GM21717 (cell line): Measurements from ENCODE around the gene AGAP3.

Source experiments
- ATAC-seq: cut with Tn5 transposase; IDR thresholded peaks from one replicate; pipeline ENCODE4 v1.9.1; 2021; ENCODE audit warnings: mild to moderate bottlenecking, moderate library complexity; ENCODE audit not compliant: unreplicated experiment

AGAP3 gene

GRCh38 chr7:151122796-151123157, 36.5 kb downstream of the AGAP3 start:
- ATAC-seq = no peak

DNA sequence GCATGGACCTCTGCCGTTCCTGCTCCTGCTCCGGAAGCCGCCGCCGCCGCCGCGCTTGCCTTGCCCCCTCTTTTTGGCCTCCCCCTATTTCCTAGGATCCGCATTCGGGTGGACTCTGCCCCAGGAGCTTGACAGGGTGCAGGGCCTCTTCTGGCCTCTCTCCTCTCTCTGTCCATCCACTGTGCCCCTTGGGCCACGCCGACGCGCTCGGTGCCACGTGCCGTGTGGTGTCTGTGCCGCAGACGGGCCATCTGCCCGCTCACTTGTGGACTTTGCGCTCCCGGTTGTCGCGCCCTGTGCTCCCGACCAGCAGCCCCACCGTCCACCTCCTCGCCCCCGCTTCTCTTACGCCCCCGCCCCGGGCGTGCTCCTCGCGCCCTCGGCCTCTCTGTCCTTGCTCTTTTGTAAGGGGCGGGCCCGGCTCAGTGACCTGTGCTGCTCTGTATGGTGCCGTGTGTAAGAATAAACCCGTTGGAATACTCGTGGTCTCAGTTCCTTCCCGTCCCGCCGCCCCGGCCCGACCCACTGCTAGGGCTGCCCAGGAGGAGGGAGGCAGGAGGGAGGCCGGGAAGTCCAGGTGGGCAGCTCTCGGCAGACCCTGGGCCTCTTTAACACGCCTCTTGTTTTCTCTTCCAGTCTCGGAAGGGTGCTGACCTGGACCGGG, 37.0 kb downstream of the AGAP3 start:
- no peak for ATAC-seq

- ATAC-seq = no peak
Observed at GRCh38 chr7:151123822-151124464, 37.7 kb downstream of the AGAP3 start.

GRCh38 chr7:151124481-151124880, 38.2 kb downstream of the AGAP3 start:
- no peak for ATAC-seq

DNA sequence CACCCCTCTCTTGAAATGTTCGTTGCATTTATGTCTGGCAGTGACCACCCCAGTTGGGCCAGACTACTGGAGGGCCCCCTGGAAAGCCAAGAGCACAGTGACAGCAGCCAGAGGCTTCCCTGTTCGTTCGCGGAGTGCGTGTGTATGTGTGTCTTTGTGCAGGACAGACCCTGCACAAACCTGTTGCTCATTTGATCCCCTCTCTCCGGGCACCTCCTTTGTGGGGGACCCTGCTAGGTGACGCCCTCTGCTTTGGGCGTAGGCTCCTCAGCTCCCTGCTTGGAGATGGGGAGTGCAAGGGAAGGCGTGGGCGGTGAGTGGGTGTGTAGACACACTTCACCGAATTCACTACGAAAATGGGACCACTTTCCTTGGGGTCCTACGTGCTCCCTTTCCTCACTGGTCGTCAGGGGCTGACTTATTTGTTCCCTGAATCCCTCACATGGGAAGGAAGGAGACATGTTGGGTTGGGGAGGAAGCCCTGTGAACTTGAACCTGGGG, 38.7 kb downstream of the AGAP3 start:
- ATAC-seq = no peak

- ATAC-seq = no peak
Observed at GRCh38 chr7:151125470-151125845, 39.2 kb downstream of the AGAP3 start.

DNA sequence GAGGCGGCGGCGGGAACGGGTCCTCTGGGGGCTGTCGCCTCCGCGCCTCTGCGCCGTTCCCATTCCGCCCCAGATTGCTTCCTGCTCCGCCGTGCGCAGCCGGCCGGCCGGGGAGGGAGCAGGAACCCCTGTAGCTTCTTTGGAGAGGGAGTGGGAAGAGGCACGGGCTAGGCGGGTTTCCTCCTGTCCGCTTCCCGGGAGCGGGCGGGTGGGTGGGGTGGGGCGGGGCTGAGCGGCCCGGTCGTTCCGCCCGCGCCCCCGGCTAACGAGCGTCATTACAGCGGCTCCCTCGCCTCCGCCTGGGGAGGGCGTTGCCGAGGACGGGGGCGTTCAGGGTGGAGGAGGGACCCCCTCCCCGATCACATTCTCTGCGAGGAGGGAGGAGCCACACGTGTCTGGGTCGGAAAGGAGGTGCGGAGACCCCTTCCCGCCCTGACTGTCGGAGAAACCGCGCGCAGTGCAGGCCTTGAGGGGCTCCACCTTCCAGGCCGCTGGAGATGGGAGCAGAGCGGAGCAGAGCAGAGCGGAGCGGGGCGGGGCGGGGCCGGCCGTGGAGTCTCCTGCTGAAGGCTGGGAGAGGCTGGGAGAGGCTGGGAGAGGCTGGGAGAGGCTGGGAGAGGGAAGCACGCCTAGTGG, 39.7 kb downstream of the AGAP3 start:
- ATAC-seq = no peak

DNA sequence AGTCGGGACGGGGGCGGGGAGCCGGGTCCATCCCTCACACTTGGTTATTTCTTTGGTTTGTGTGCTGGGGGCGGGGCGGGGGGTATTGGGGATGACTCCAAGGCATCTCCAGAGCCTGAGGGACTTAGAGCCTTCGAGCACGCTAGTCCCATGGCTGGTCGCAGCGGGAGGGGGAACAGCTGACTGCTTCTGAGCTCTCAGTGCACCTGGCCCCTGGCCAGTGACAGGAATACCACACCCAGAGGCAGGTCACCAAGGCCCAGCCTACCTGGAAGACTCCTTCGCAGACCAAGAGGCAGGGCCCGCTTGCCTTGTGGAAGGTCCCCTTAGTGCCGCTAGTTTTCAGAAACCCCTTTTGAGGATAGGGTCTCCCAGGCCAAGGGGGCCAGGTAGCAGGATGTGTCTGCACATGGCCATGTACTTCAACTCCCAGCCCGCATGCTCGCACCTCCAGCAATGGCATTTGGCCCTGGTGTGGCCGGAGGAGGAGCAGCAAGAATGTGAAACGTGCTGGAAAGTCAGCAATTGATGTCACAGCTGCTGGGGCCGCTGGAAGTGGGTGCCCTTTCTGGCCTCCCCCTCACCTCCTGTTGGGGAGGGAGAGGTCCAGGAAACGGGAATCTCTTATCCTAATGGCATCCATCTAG, 40.3 kb downstream of the AGAP3 start:
- no peak for ATAC-seq

DNA sequence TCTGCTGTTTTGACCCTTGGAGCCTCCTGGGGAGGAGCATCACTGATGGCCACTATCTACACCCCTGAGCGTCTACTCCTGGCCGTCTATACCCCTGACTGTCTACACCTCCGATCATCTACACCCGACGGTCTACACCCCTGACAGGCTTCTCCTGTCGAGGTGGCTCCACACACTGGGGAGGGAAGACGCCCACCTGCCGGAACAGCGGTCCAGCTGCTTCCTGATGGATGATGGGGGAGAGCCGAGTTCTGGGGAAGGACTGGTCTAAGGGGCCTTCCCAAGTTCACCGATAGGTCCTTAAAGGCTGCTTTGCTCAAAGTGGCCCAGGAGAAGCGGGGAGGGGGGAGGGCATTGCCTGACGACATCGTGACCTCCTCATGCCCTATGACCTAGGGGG, 41.9 kb downstream of the AGAP3 start:
- no peak for ATAC-seq

DNA sequence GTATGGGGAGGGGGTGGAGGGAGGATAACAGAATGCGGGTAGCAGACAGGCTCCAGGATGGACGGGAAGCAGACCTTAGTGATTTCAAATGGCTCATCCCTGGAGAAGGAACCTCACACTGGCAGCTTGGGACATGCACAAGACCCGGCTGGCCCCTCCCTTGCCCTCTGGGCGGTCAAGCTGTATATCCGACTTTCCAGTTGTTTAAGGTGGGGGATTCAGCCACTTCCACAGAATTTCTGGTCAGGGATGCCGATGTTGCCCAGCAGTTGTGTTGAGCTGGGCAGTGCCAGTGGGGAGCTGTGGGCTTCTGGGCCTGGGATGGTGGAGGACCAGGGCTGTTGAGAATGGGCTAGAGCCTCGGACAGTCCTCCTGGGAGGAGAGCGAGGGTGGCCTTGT, 42.4 kb downstream of the AGAP3 start:
- ATAC-seq = no peak

- ATAC-seq = no peak
Observed at GRCh38 chr7:151129117-151129959, 43.1 kb downstream of the AGAP3 start.

GRCh38 chr7:151129960-151130591, 43.8 kb downstream of the AGAP3 start:
- no peak for ATAC-seq

DNA sequence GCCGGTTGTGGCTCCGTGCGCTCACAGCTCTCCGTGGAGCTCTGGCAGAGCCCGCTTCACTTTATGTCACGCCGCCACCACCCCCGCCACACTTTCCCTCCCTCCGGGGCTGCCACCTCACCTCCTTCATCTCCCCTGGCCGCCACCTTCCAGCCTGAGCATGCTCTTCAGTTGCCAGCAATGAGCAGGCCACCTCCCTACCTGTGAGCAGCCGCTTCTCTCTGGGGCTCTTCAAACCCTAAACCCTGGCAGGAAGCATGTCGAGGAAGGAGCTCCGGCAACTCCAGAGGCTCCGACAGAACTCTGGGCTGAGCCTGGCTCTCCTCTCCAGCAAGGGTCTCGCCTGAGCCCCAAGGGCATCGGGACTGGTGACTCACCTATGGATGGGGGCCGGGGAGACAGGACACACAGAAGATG, 44.5 kb downstream of the AGAP3 start:
- no peak for ATAC-seq

DNA sequence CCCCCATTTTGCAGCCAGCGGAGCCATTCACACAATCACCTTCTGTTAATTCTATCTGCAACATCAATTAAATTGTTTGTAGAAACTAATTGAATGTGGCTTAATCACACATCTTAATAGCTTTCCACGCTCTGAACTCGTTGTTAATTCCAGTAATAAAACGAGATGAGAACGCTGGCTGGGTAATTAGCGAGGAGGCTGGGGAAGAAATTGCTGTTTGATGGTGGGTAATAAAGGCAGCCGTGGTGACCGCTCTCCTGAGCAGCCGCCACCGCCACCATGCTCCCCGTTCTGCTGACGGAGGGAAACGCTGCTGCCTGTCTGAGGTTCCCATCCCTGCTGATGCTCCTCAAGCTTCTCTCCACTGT, 44.9 kb downstream of the AGAP3 start:
- no peak for ATAC-seq

- ATAC-seq = no peak
Observed at GRCh38 chr7:151131592-151132293, 45.5 kb downstream of the AGAP3 start.

DNA sequence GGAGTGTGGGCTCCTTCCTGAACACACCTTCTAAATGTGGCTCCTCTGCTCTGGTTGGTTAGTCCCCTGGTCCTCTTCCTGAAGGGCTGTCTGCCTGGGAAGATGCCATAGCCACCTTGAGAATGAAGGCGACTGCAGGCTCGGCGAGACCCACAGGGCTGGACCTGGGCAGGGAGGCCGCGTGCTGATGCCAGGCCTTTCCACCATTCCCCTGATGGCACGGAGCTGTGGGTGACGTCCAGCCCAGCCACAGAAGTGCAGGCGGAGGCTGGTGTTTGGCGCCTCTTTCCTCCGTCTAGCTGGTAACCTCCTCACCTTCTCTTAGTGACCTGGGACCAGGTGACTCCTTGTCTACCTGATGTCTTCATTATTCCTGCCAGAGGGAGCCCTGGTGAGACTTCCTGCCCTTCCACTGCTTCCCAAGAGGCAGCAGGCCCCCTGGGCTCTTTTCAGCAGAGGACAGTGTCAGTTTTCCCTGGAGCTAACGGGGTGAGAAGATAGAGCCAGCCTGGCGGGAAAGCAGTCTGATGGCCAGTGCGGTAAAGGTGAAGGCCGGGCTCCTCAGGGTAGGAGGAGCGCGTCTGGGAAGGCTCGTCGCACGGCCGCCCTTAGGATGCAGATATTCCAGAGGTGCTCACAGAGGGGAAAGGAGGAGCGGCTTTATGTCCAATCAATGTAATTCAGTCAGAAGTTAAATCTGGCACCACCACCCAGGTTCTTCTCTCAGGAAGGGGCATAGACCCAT, 46.4 kb downstream of the AGAP3 start:
- no peak for ATAC-seq

GRCh38 chr7:151133266-151133985, 47.2 kb downstream of the AGAP3 start:
- ATAC-seq = no peak

DNA sequence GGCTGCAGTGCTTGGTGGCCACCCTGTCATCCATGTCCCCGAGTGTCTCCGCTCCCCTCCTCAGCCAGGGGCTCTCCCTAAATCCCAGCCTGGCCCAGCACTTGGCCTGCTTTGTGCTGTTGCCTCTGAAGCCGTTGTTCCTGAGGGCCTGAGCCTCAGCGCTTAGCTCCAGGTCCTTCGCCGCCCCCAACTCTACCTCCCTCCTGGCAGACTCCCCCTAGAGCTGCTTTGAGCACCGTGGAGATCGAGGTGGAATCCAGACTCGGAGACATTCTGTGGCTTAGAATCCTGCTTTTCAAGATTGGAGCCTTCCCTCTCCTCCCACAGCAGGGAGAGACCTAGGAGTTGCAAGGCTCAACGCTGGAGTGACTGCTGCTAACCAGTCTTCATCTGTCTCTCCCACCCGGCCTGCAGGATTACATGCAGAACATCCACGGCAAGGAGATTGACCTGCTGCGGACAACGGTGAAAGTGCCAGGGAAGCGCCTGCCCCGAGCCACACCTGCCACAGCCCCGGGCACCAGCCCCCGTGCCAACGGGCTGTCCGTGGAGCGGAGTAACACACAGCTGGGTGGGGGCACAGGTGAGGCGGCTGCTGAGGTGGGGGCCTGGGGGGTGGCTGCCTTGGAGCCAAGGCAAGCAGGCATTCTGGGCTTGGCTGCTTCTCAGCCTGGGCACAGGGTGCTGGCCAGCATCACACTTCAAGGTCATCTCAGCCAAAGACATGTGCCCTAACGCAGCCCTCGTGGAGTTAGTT, 47.9 kb downstream of the AGAP3 start:
- ATAC-seq = no peak
